H1 (cell line): Measurements from ENCODE around the gene TAAR8. TPM values are rescaled to one million over a fixed set of nuclear protein-coding genes. Genes with fewer than 3 reads are reported as not detected.

ENCODE experiments used
- CTCF ChIA-PET: fragments of 300-600 bp; sonication (Branson Sonifier 250); formaldehyde crosslinking; loops from one replicate; lab custom pipeline; 2021; ENCODE audit not compliant: partially characterized antibody; lab: Charles Lee
- POLR2A ChIA-PET: fragments of 300-600 bp; sonication (Branson Sonifier 250); formaldehyde crosslinking; loops from one replicate; lab custom pipeline; 2021; ENCODE audit warnings: inconsistent platforms; ENCODE audit not compliant: partially characterized antibody; lab: Charles Lee
- DNase-seq, 2 experiments: peaks; one replicate each; pipeline versions ENCODE4 v3.0.0 to v3.0.0-alpha.2; 2010 to 2022; ENCODE audit warnings: low spot score in 2 of 2, low read depth in 1 of 2, mixed read lengths in 1 of 2
- FAIRE-seq: peaks from 2 replicates; lab custom pipeline; 2011; peaks lifted over from hg19 to GRCh38; lab: Jason Lieb, UNC
- H2AFZ ChIP-seq: 2 replicates; pipeline ENCODE4 v1.8.1; 2012; ENCODE audit warnings: low read length, inconsistent platforms
- H2AK5ac ChIP-seq: 2 replicates; pipeline ENCODE4 v1.6.1; 2013; ENCODE audit warnings: low read depth, low read length
- H2BK120ac ChIP-seq: replicated peaks from 2 replicates; pipeline ENCODE3; 2013; ENCODE audit warnings: low read depth, low read length, inconsistent platforms
- H2BK12ac ChIP-seq: 2 replicates; pipeline ENCODE4 v1.6.1; 2013; ENCODE audit warnings: low read depth, low read length
- H2BK15ac ChIP-seq: 2 replicates; pipeline ENCODE4 v1.6.1; 2013; ENCODE audit warnings: low read length
- H2BK20ac ChIP-seq: 2 replicates; pipeline ENCODE4 v1.6.1; 2013; ENCODE audit warnings: low read length
- H2BK5ac ChIP-seq: 2 replicates; pipeline ENCODE4 v1.6.1; 2013; ENCODE audit warnings: low read depth, low read length
- H3K14ac ChIP-seq: 2 replicates; pipeline ENCODE4 v1.6.1; 2013; ENCODE audit warnings: inconsistent platforms; ENCODE audit not compliant: insufficient read length
- H3K18ac ChIP-seq: 2 replicates; pipeline ENCODE4 v1.6.1; 2013; ENCODE audit warnings: low read length; ENCODE audit errors: extremely low read depth
- H3K23ac ChIP-seq: 2 replicates; pipeline ENCODE4 v1.6.1; 2013; ENCODE audit warnings: inconsistent platforms; ENCODE audit not compliant: insufficient read length
- H3K23me2 ChIP-seq: 2 replicates; pipeline ENCODE4 v1.6.1; 2013; ENCODE audit warnings: low read depth, low read length
- H3K27ac ChIP-seq: 2 replicates; pipeline ENCODE4 v1.6.1; 2011; ENCODE audit warnings: low read depth, low read length, inconsistent platforms
- H3K27me3 ChIP-seq, 4 experiments: replicated peaks in 1 of 4; 1 replicate in 1 of 4; 2 replicates in 3 of 4; pipeline versions ENCODE4 v1.6.1 to v1.8.1; 2011 to 2013; ENCODE audit warnings: low read length in 3 of 4, mild to moderate bottlenecking in 3 of 4, inconsistent platforms in 2 of 4, mixed read lengths in 2 of 4, moderate library complexity in 1 of 4; ENCODE audit not compliant: control insufficient read depth in 3 of 4, insufficient read depth in 3 of 4; ENCODE audit errors: extremely low read depth in 1 of 4
- H3K36me3 ChIP-seq, 4 experiments: 2 replicates each; pipeline versions ENCODE4 v1.6.1 to v1.8.1; 2011 to 2013; ENCODE audit warnings: mild to moderate bottlenecking in 4 of 4, low read length in 3 of 4, moderate library complexity in 2 of 4, control low read depth in 1 of 4, inconsistent platforms in 1 of 4; ENCODE audit not compliant: insufficient read depth in 4 of 4, control insufficient read depth in 2 of 4
- H3K4ac ChIP-seq: replicated peaks from 2 replicates; pipeline ENCODE3; 2013; ENCODE audit warnings: low read length, low read depth, mixed read lengths, inconsistent platforms; ENCODE audit not compliant: insufficient read length
- H3K4me1 ChIP-seq, 4 experiments: replicated peaks in 1 of 4; 1 replicate in 1 of 4; 2 replicates in 3 of 4; pipeline versions ENCODE4 v1.6.1 to v1.8.1; 2011 to 2013; ENCODE audit warnings: low read length in 3 of 4, inconsistent platforms in 2 of 4, mixed read lengths in 1 of 4; ENCODE audit not compliant: insufficient read depth in 4 of 4, control insufficient read depth in 3 of 4
- H3K4me2 ChIP-seq, 2 experiments: 2 replicates each; pipeline versions ENCODE4 v1.6.1 to v1.8.1; 2011 to 2013; ENCODE audit warnings: low read depth in 2 of 2, low read length in 2 of 2, control low read depth in 1 of 2, inconsistent platforms in 1 of 2, mild to moderate bottlenecking in 1 of 2; ENCODE audit not compliant: insufficient read depth in 1 of 2
- H3K4me3 ChIP-seq, 4 experiments: fragments of 200-600, 300-600 bp in 1 of 4; sonication (generic), shearing (Covaris generic), sonication (Bioruptor Twin) in 1 of 4; 2 replicates each; pipeline versions ENCODE4 v1.5.1 to v1.8.1; 2011 to 2016; ENCODE audit warnings: low read length in 4 of 4, low read depth in 3 of 4, control low read depth in 2 of 4, inconsistent platforms in 2 of 4, mild to moderate bottlenecking in 2 of 4, mixed read lengths in 1 of 4, moderate library complexity in 1 of 4; ENCODE audit not compliant: insufficient read depth in 2 of 4; ENCODE audit errors: extremely low read depth in 1 of 4
- H3K56ac ChIP-seq: replicated peaks from 2 replicates; pipeline ENCODE3; 2013; ENCODE audit warnings: low read depth, mild to moderate bottlenecking, mixed read lengths, low read length, inconsistent platforms; ENCODE audit not compliant: insufficient read length
- H3K79me1 ChIP-seq: 2 replicates; pipeline ENCODE4 v1.6.1; 2013; ENCODE audit warnings: low read depth, low read length, control low read depth
- H3K79me2 ChIP-seq, 2 experiments: 2 replicates each; pipeline versions ENCODE4 v1.6.1 to v1.8.1; 2012 to 2013; ENCODE audit warnings: low read length in 2 of 2, mild to moderate bottlenecking in 2 of 2, inconsistent platforms in 1 of 2; ENCODE audit not compliant: insufficient read depth in 2 of 2, control insufficient read depth in 1 of 2
- H3K9ac ChIP-seq, 4 experiments: replicated peaks in 1 of 4; 1 replicate in 1 of 4; 2 replicates in 3 of 4; pipeline versions ENCODE4 v1.6.1 to v1.8.1; 2011 to 2013; ENCODE audit warnings: low read depth in 3 of 4, low read length in 3 of 4, control low read depth in 2 of 4, mild to moderate bottlenecking in 2 of 4, moderate library complexity in 2 of 4, inconsistent platforms in 1 of 4; ENCODE audit errors: extremely low read depth in 1 of 4
- H3K9me3 ChIP-seq, 2 experiments: 2 replicates each; pipeline versions ENCODE4 v1.6.1 to v1.8.1; 2012 to 2013; ENCODE audit warnings: mild to moderate bottlenecking in 2 of 2, moderate library complexity in 2 of 2, control low read depth in 1 of 2, inconsistent platforms in 1 of 2, low read depth in 1 of 2, low read length in 1 of 2, mixed read lengths in 1 of 2; ENCODE audit not compliant: insufficient read depth in 2 of 2
- H4K20me1 ChIP-seq, 2 experiments: replicated peaks in 1 of 2; 2 replicates each; pipeline versions ENCODE3 to v1.8.1; 2011 to 2013; ENCODE audit warnings: inconsistent platforms in 2 of 2, low read length in 2 of 2, mild to moderate bottlenecking in 1 of 2; ENCODE audit not compliant: insufficient read depth in 2 of 2, control insufficient read depth in 1 of 2
- H4K5ac ChIP-seq: 2 replicates; pipeline ENCODE4 v1.6.1; 2013; ENCODE audit warnings: low read length, low read depth, mixed read lengths, inconsistent platforms; ENCODE audit not compliant: insufficient read length
- H4K8ac ChIP-seq: 2 replicates; pipeline ENCODE4 v1.8.0; 2013; ENCODE audit warnings: mild to moderate bottlenecking, moderate library complexity, low read length, inconsistent platforms; ENCODE audit not compliant: insufficient read depth; ENCODE audit errors: extremely low read depth
- H4K91ac ChIP-seq: replicated peaks from 2 replicates; pipeline ENCODE3; 2013; ENCODE audit warnings: low read length, mixed read lengths, inconsistent platforms; ENCODE audit not compliant: insufficient read length
- ASH2L ChIP-seq: fragments of 200-600, 300-600 bp; sonication (generic); IDR thresholded peaks from one replicate; pipeline ENCODE4 v1.7.1; 2017; ENCODE audit warnings: low read length
- CEBPB ChIP-seq: IDR thresholded peaks from 2 replicates; pipeline ENCODE4 v1.6.1; 2012; ENCODE audit warnings: low read depth, low read length
- CHD1 ChIP-seq: IDR thresholded peaks from 2 replicates; pipeline ENCODE4 v1.6.1; 2012; ENCODE audit warnings: low read depth, low read length, improper control_type of control experiment
- CREB1 ChIP-seq: IDR thresholded peaks from 2 replicates; pipeline ENCODE4 v1.6.1; 2012; ENCODE audit warnings: inconsistent platforms
- EZH2 ChIP-seq: fragments of 200-600 bp; sonication (generic); IDR thresholded peaks from 2 replicates; pipeline ENCODE4 v1.7.1; 2012; ENCODE audit warnings: low read depth, mild to moderate bottlenecking, moderate library complexity, low read length, inconsistent platforms; ENCODE audit not compliant: severe bottlenecking
- GTF2F1 ChIP-seq: IDR thresholded peaks from 2 replicates; pipeline ENCODE4 v1.6.1; 2012; ENCODE audit warnings: low read depth, low read length, improper control_type of control experiment, borderline replicate concordance
- KDM1A ChIP-seq: fragments of 200-600, 300-600 bp; sonication (generic); IDR thresholded peaks from 2 replicates; pipeline ENCODE4 v1.7.1; 2016; ENCODE audit warnings: mild to moderate bottlenecking, low read length, borderline replicate concordance
- KDM4A ChIP-seq: IDR thresholded peaks from one replicate; pipeline ENCODE4 v1.7.1; 2012; ENCODE audit warnings: low read depth, mild to moderate bottlenecking, moderate library complexity, low read length, inconsistent platforms; ENCODE audit not compliant: severe bottlenecking
- KDM5A ChIP-seq: fragments of 200-600 bp; IDR thresholded peaks from 2 replicates; pipeline ENCODE4 v1.7.1; 2012; ENCODE audit warnings: mild to moderate bottlenecking, low read length, inconsistent platforms, mixed read lengths
- MAFK ChIP-seq: IDR thresholded peaks from 2 replicates; pipeline ENCODE4 v1.6.1; 2012; ENCODE audit warnings: low read depth, mild to moderate bottlenecking, improper control_type of control experiment, low read length
- RBBP5 ChIP-seq: IDR thresholded peaks from 2 replicates; pipeline ENCODE4 v1.7.1; 2012; ENCODE audit warnings: low read depth, mild to moderate bottlenecking, inconsistent platforms, low read length, moderate library complexity, borderline replicate concordance
- SAP30 ChIP-seq: fragments of 300-600 bp; sonication (generic); IDR thresholded peaks from 2 replicates; pipeline ENCODE4 v1.7.1; 2012; ENCODE audit warnings: low read length, moderate library complexity, mild to moderate bottlenecking, inconsistent platforms; ENCODE audit not compliant: insufficient read depth, insufficient replicate concordance
- SRF ChIP-seq: IDR thresholded peaks from 2 replicates; pipeline ENCODE4 v1.6.1; 2011; ENCODE audit warnings: mild to moderate bottlenecking, low read depth, low read length, moderate library complexity
- TBP ChIP-seq: IDR thresholded peaks from 2 replicates; pipeline ENCODE4 v1.6.1; 2011; ENCODE audit warnings: low read depth, low read length, improper control_type of control experiment
- WGBS, 2 experiments: shearing (Covaris generic) in 1 of 2; methylation state at CpG; one replicate each; pipeline versions ENCODE4 v1.1.6 to v1.1.7; 2013 to 2015; ENCODE audit warnings: low lambda C conversion rate in 2 of 2, mixed read lengths in 2 of 2, inconsistent platforms in 1 of 2, low coverage in 1 of 2, missing lambda C conversion rate in 1 of 2; ENCODE audit not compliant: insufficient replicate concordance in 2 of 2, insufficient coverage in 1 of 2, insufficient read length in 1 of 2; ENCODE audit errors: extremely low coverage in 1 of 2, missing lambda C conversion rate in 1 of 2; 5-methylcytosine and 5-hydroxymethylcytosine counted together
- polyA plus RNA-seq, 7 experiments: library from polyadenylated mRNA; depleted of rRNA in 3 of 7; stranded (reverse) in 5 of 7; unstranded in 2 of 7; fragments of >200 nt in 5 of 7; fragments of 200-250 nt in 2 of 7; gene quantifications; 1 replicate in 5 of 7; 2 replicates in 1 of 7; 4 replicates in 1 of 7; pipeline versions ENCODE4 v1.2.1 to v1.2.3, GENCODE V29; 2011 to 2013; ENCODE audit warnings: missing spikeins in 2 of 7, mixed read lengths in 2 of 7
- total RNA-seq: library from RNA; stranded (reverse); fragmentation: NEBNext Ultra II Directional; extraction: Animal tissue kit (Norgen Biotek cat#: 25700); gene quantifications from 2 replicates; pipeline ENCODE4 v1.2.1, GENCODE V29; 2021
- TF ChIP-seq, protein P1 (sequence below): IDR thresholded peaks from 2 replicates; pipeline ENCODE4 v1.6.1; 2011; ENCODE audit warnings: low read length, improper control_type of control experiment

TAAR8 gene
- total and polyA plus RNA-seq, 2 of the 8 experiments (the other 6 are each of a cell fraction or from before 2014, with no cell fraction given), result not detected

- H2BK5ac ChIP-seq, result no peak overlapping the region
- no peak overlapping the region for H2BK12ac ChIP-seq
- no peak overlapping the region for H3K4ac ChIP-seq
- H4K91ac ChIP-seq, result no peak overlapping the region
- no peak overlapping the region for H3K4me2 ChIP-seq
- no peak overlapping the region for H3K56ac ChIP-seq
- ChIA-PET POLR2A (no interaction called here), CTCF (interaction anchor here (1.1 kb wide), 1 partner anchor 175 kb away, joined by 3 read pairs; no protein-coding TSS in a partner anchor)
- no peak overlapping the region for H3K4me3 ChIP-seq
- H3K27ac ChIP-seq, result no peak overlapping the region
- no peak overlapping the region for H3K9ac ChIP-seq
- no peaks in the 10 kb centered on the region for H4K20me1 ChIP-seq
- H3K79me2 ChIP-seq, result no peaks in the 10 kb centered on the region
- no peaks in the 10 kb centered on the region for H3K9me3 ChIP-seq
- H2BK20ac ChIP-seq, result no peak overlapping the region
- H2BK15ac ChIP-seq, result no peak overlapping the region
- H2BK120ac ChIP-seq, result no peak overlapping the region
- no peaks in the 10 kb centered on the region for H3K27me3 ChIP-seq
- H3K18ac ChIP-seq, result no peak overlapping the region
- no peak for FAIRE-seq
- 85% methylated on average over 2 of the region's 2 CpGs; no CpG with 5 or more reads in 1 of the 2 experiments for WGBS, 2 experiments
- H3K79me1 ChIP-seq, result no peaks in the 10 kb centered on the region
- DNase-seq, result no peak
- H4K8ac ChIP-seq, result no peak overlapping the region
- H2AFZ ChIP-seq, result no peak overlapping the region
- H3K36me3 ChIP-seq, result no peaks in the 10 kb centered on the region
- H2AK5ac ChIP-seq, result no peak overlapping the region
- H3K14ac ChIP-seq, result no peak overlapping the region
- no peaks in the 10 kb centered on the region for H3K4me1 ChIP-seq
- no peaks in the 10 kb centered on the region for H3K23me2 ChIP-seq
- no peak overlapping the region for H3K23ac ChIP-seq
- H4K5ac ChIP-seq, result no peak overlapping the region
- no peak for TF ChIP-seq SRF
- no peak for TF ChIP-seq CHD1
- TF ChIP-seq CREB1, result no peak
- TF ChIP-seq KDM4A, result no peak
- no peak for TF ChIP-seq EZH2
- no peak for TF ChIP-seq ASH2L
- no peak for TF ChIP-seq KDM1A
- TF ChIP-seq, protein P1, sequence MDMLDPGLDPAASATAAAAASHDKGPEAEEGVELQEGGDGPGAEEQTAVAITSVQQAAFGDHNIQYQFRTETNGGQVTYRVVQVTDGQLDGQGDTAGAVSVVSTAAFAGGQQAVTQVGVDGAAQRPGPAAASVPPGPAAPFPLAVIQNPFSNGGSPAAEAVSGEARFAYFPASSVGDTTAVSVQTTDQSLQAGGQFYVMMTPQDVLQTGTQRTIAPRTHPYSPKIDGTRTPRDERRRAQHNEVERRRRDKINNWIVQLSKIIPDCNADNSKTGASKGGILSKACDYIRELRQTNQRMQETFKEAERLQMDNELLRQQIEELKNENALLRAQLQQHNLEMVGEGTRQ, result no peak
- no peak for TF ChIP-seq CEBPB
- no peak for TF ChIP-seq MAFK
- no peak for TF ChIP-seq KDM5A
- TF ChIP-seq GTF2F1, result no peak
- no peak for TF ChIP-seq TBP
- TF ChIP-seq SAP30, result no peak
- no peak for TF ChIP-seq RBBP5
Measured at GRCh38 chr6:132592855-132593254, 40.4 kb downstream of the TAAR8 start.
